Measurements from ENCODE around the gene GKN2. TPM values are rescaled to one million over a fixed set of nuclear protein-coding genes. Genes with fewer than 3 reads are reported as not detected.

The GKN2 gene
- total and polyA plus RNA-seq, 3 experiments from 2014 or later = not detected

DNA sequence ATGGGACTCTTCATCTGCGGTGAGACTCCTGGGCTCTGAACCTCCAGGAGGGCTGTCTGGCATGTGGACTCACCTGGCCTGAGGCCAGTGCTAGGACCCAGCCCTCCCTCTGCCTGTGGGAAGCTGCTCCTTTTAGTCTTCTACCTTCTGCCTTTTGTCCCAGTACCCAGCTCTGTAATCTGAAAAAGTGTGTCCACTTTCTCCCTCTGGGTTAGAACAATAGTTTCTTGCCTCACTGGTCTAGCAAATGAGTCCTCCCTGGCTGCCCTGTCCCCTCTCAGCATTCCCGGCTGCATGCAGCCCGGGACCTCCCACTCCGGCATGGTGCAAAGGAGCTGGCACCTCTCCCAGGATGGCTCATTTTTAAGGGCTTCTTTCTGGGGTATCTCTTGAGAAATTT, 25.9 kb downstream of the GKN2 start:
- H3K4me3 ChIP-seq (ENCODE audit: low read length) = no peak overlapping the region
- H3K4me1 ChIP-seq (ENCODE audit: insufficient read depth, low read length) = no peaks in the 10 kb centered on the region
- ChIA-PET CTCF (interaction anchor here (0.7 to 5.3 kb wide), 13 partner anchors 14 to 463 kb away, joined by 3 to 63 read pairs (median 8); no protein-coding TSS in a partner anchor), POLR2A (no interaction called here)
- H3K9me3 ChIP-seq (ENCODE audit: low read length) = no peaks in the 10 kb centered on the region
- no peaks in the 10 kb centered on the region for H3K27me3 ChIP-seq (ENCODE audit: insufficient read depth, low read length, poor library complexity, severe bottlenecking)
- Mint-ChIP-seq H3K27ac (no peak overlapping the region), H3K4me3 (no peak overlapping the region), H3K27me3 (peaks cover 12 to 21% of the 10 kb centered on the region in 2 donors), H3K36me3 (no peaks in the 10 kb centered on the region), H3K4me1 (peaks cover 3 to 7% (median 6%) of the 10 kb centered on the region in 3 donors), H3K9me3 (no peaks in the 10 kb centered on the region)
- DNase-seq = no peak
- H3K36me3 ChIP-seq (ENCODE audit: insufficient read depth, low read length) = no peaks in the 10 kb centered on the region
- no peak overlapping the region for H3K27ac ChIP-seq (ENCODE audit: low read depth, low read length)

DNA sequence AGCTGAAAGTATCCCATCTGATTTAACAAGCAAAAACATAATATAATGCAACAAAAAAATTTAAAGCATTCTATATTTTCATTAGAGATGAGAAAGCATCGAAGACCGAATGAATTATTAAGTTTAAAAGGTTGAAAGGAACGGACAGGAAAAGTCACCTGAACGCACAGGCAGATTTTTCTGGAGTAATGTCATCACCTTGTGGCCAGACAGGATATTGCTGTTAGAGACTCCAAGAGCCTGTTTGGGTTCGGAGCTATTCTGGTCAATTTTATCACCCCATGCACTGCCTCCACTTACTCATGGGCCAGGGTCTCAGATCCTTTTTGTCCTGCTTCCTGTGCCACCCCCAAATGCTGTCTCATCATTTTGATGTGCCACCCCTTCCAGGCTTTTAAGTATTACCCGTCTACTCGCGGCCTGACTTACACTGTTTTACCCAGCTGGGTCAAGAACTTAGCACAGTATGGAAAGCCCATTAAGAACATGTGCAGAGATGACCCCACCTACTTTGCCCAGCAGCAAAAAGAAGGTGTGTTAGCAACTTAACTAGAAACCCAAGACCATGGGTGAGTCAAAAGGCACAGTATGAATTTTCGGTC, 27.3 kb downstream of the GKN2 start:
- ChIA-PET CTCF (interaction anchor here (0.7 to 5.3 kb wide), 45 partner anchors 9 to 472 kb away, joined by 3 to 63 read pairs (median 5); partner anchors contain the start of genes APLF, ARHGAP25 and FBXO48), POLR2A (interaction anchor here (1.1 kb wide), 1 partner anchor 17 kb away, joined by 3 read pairs; no protein-coding TSS in a partner anchor)
- H3K27ac ChIP-seq (ENCODE audit: low read depth, low read length) = no peak overlapping the region
- H3K4me3 ChIP-seq (ENCODE audit: low read length) = no peak overlapping the region
- Mint-ChIP-seq H3K27me3 (peaks cover 9 to 19% of the 10 kb centered on the region in 2 donors), H3K4me1 (peaks cover 3 to 7% (median 6%) of the 10 kb centered on the region in 3 donors), H3K9me3 (no peaks in the 10 kb centered on the region), H3K27ac (no peak overlapping the region), H3K36me3 (no peaks in the 10 kb centered on the region), H3K4me3 (no peak overlapping the region)
- DNase-seq = peak; percentile 24 to 62 (median 52)
- H3K9me3 ChIP-seq (ENCODE audit: low read length) = no peaks in the 10 kb centered on the region
- H3K36me3 ChIP-seq (ENCODE audit: insufficient read depth, low read length) = no peaks in the 10 kb centered on the region
- no peaks in the 10 kb centered on the region for H3K27me3 ChIP-seq (ENCODE audit: insufficient read depth, low read length, poor library complexity, severe bottlenecking)
- no peaks in the 10 kb centered on the region for H3K4me1 ChIP-seq (ENCODE audit: insufficient read depth, low read length)

DNA sequence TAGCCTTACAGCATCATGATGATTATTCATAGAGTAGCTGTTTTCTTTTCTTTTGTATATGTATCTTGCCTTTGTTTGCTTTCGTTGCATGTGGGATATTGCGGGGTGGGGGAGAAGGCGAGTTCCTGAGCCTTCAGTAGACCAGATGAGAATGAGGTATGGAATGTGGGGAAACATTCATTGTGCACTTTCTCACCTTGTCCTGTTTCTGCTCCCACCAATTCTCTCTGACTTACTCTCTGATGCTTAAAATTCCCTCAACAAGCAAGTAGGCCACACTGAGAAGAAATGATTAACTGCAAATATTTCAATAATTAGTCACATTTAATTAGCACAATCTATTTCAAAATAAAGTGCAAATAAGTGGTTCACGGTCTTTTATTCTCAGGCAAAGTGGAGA, 31.0 kb downstream of the GKN2 start:
- Histone ChIP-seq H3K36me3 (ENCODE audit: insufficient read depth, low read length) (no peaks in the 10 kb centered on the region), H3K4me3 (ENCODE audit: low read length) (no peak overlapping the region), H3K27me3 (ENCODE audit: insufficient read depth, low read length, poor library complexity, severe bottlenecking) (no peaks in the 10 kb centered on the region), H3K4me1 (ENCODE audit: insufficient read depth, low read length) (no peaks in the 10 kb centered on the region), H3K9me3 (ENCODE audit: low read length) (no peaks in the 10 kb centered on the region), H3K27ac (ENCODE audit: low read depth, low read length) (no peak overlapping the region)
- CTCF ChIA-PET = interaction anchor here (1.3 to 1.4 kb wide), 2 partner anchors 91 to 170 kb away, joined by 3 to 5 read pairs; no protein-coding TSS in a partner anchor
- Mint-ChIP-seq H3K36me3 (no peaks in the 10 kb centered on the region), H3K4me3 (no peak overlapping the region), H3K27me3 (peaks cover 0 to 6% of the 10 kb centered on the region in 2 donors), H3K27ac (peak overlapping the region in 2 of 8 donors; percentile 9 to 10), H3K4me1 (peaks cover 3 to 7% (median 6%) of the 10 kb centered on the region in 3 donors), H3K9me3 (no peaks in the 10 kb centered on the region)
- no peak for DNase-seq
- POLR2A ChIA-PET = interaction anchor here (1.0 kb wide), 1 partner anchor 156 kb away, joined by 3 read pairs; no protein-coding TSS in a partner anchor

DNA sequence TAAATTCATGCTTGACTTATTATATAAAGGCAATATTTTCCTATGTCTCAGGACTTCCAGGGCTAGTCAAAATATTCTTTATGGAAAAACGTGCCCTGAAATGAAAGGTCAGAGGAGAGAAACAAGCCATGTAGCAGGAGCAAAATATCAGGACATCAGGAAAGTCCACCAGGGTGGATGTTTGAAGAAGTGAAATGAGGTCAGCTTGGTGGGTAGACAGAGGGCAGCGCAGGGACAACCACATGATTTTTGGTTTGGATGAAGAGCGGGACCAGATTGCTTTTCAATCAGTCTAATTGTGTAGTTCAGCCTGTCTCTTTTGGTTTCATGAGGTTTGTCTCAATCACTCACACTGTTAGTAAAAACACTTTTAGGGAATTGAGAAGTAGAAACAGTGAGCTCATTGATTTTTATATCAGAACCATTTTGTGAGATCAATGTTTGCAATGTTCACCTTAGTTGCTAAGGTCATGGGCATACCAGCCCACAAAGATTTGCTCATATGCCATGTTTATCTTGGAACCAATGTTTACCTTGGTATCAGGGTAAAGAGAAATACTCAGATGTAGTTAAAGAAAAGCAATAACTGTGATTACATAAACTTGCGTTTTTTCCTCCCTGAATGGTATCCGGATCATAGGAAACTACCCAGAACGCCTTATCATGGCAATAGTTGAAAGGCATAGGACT, 32.1 kb downstream of the GKN2 start:
- DNase-seq = no peak

DNA sequence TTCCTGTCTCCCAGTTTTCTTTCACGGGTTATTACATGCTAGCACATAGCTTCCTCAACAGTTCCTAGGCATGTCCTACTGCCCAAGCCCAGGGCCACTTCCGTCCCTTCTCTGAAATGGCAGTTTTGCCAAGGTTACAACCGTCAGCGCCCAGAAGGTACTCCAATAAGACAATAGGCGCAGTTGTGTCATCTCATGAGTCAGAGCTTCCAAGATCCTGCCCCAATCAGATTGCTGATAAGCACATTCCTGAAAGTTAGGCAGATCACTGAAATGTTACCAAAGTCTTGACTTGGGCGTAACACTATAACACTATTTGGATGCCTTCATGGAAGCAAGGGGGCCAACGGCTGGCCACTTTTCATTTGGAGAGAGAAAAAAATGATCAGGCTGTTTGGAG, 34.2 kb downstream of the GKN2 start:
- H3K36me3 ChIP-seq (ENCODE audit: insufficient read depth, low read length) = no peaks in the 10 kb centered on the region
- no peak overlapping the region for H3K27ac ChIP-seq (ENCODE audit: low read depth, low read length)
- H3K4me3 Mint-ChIP-seq = no peak overlapping the region
- H3K4me1 ChIP-seq (ENCODE audit: insufficient read depth, low read length) = peaks cover 4% of the 10 kb centered on the region
- H3K9me3 Mint-ChIP-seq = no peaks in the 10 kb centered on the region
- no peak overlapping the region for H3K4me3 ChIP-seq (ENCODE audit: low read length)
- peaks cover 0 to 10% (median 5%) of the 10 kb centered on the region in 3 donors for H3K4me1 Mint-ChIP-seq
- no peak for DNase-seq
- POLR2A ChIA-PET = no interaction called here
- no peaks in the 10 kb centered on the region for H3K9me3 ChIP-seq (ENCODE audit: low read length)
- no peak overlapping the region for H3K27ac Mint-ChIP-seq
- no peaks in the 10 kb centered on the region for H3K36me3 Mint-ChIP-seq
- CTCF ChIA-PET = interaction anchor here (0.8 to 2.7 kb wide), 2 partner anchors 10 to 209 kb away, joined by 3 to 8 read pairs; no protein-coding TSS in a partner anchor
- H3K27me3 ChIP-seq (ENCODE audit: insufficient read depth, low read length, poor library complexity, severe bottlenecking) = no peaks in the 10 kb centered on the region
- H3K27me3 Mint-ChIP-seq = no peaks in the 10 kb centered on the region

More for the DNA sequence above, 32.1 kb downstream of the GKN2 start:
- no peak overlapping the region for H3K4me3 ChIP-seq (ENCODE audit: low read length)
- no peak overlapping the region for H3K27ac ChIP-seq (ENCODE audit: low read depth, low read length)
- H3K27me3 ChIP-seq (ENCODE audit: insufficient read depth, low read length, poor library complexity, severe bottlenecking) = no peaks in the 10 kb centered on the region
- no peaks in the 10 kb centered on the region for H3K9me3 ChIP-seq (ENCODE audit: low read length)
- H3K27me3 Mint-ChIP-seq = peaks cover 0 to 6% of the 10 kb centered on the region in 2 donors
- no peaks in the 10 kb centered on the region for H3K4me1 ChIP-seq (ENCODE audit: insufficient read depth, low read length)
- CTCF ChIA-PET = interaction anchor here (1.0 to 1.4 kb wide), 3 partner anchors 90 to 457 kb away, joined by 3 to 4 read pairs (median 3); no protein-coding TSS in a partner anchor
- peaks cover 3 to 9% (median 8%) of the 10 kb centered on the region in 3 donors for H3K4me1 Mint-ChIP-seq
- no peaks in the 10 kb centered on the region for H3K9me3 Mint-ChIP-seq
- H3K27ac Mint-ChIP-seq = no peak overlapping the region
- no peak overlapping the region for H3K4me3 Mint-ChIP-seq
- no peaks in the 10 kb centered on the region for H3K36me3 Mint-ChIP-seq
- H3K36me3 ChIP-seq (ENCODE audit: insufficient read depth, low read length) = no peaks in the 10 kb centered on the region
- POLR2A ChIA-PET = no interaction called here

DNA sequence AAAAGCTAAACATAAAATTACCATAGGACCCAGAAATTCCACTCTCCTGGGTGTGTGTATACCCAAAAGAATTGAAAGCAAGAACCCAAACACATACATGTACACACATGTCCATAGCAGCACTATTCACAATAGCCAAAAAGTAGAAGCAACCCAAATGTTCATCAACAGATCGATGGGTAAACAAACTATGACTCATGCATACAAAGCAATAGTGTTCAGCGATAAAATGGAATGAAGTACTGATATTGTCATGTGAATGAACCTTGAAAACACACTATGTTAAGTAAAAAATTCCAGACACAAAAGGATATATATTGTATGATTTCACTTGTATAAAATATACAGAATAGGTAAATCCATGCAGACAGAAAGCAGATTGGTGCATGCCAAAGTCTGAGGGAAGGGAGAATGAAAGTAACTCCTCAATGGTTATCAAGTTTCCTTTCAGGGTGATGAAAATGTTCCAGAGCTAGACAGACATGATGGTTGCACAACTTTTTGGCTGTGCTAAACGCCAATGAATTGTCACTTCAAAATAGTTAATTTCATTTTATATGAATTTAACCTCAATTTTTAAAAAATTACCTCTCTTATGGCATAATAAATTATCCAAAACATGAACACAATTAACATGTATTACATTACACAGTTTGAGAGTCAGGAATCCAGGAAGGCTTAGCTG, 35.5 kb downstream of the GKN2 start:
- H3K27ac Mint-ChIP-seq = no peak overlapping the region
- H3K27me3 Mint-ChIP-seq = no peaks in the 10 kb centered on the region
- DNase-seq = no peak
- no peak overlapping the region for H3K4me3 Mint-ChIP-seq
- H3K36me3 Mint-ChIP-seq = no peaks in the 10 kb centered on the region
- ChIA-PET POLR2A (no interaction called here), CTCF (interaction anchor here (2.7 kb wide), 1 partner anchor 208 kb away, joined by 8 read pairs; no protein-coding TSS in a partner anchor)
- H3K9me3 Mint-ChIP-seq = no peaks in the 10 kb centered on the region
- peaks cover 18% of the 10 kb centered on the region for H3K4me1 ChIP-seq (ENCODE audit: insufficient read depth, low read length)
- no peak overlapping the region for H3K27ac ChIP-seq (ENCODE audit: low read depth, low read length)
- H3K4me1 Mint-ChIP-seq = peaks cover 0 to 10% (median 5%) of the 10 kb centered on the region in 3 donors
- H3K27me3 ChIP-seq (ENCODE audit: insufficient read depth, low read length, poor library complexity, severe bottlenecking) = no peaks in the 10 kb centered on the region
- H3K4me3 ChIP-seq (ENCODE audit: low read length) = no peak overlapping the region
- no peaks in the 10 kb centered on the region for H3K36me3 ChIP-seq (ENCODE audit: insufficient read depth, low read length)
- no peaks in the 10 kb centered on the region for H3K9me3 ChIP-seq (ENCODE audit: low read length)

DNA sequence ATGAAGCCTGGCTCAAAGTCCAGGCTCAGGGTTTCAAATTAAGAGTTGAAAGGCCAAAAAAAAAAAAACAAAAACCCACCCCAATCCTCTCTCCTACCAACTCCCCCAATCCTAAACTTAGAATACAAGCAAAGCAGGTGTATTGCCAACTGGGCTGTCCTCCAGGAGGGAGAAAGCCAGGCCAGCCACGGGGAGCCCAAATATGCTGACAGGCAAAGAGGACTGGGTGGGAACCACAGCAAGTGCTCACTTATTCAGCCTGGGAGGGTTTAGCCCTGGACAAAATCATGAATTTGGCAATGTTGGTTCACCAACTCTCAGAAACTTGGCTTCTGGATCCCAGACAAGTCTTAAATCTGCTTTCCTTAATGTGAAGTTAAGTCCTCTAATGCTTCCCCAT, 36.5 kb downstream of the GKN2 start:
- Histone ChIP-seq H3K27ac (ENCODE audit: low read depth, low read length) (no peak overlapping the region), H3K27me3 (ENCODE audit: insufficient read depth, low read length, poor library complexity, severe bottlenecking) (no peaks in the 10 kb centered on the region), H3K36me3 (ENCODE audit: insufficient read depth, low read length) (no peaks in the 10 kb centered on the region), H3K4me3 (ENCODE audit: low read length) (no peak overlapping the region), H3K4me1 (ENCODE audit: insufficient read depth, low read length) (peaks cover 27% of the 10 kb centered on the region), H3K9me3 (ENCODE audit: low read length) (no peaks in the 10 kb centered on the region)
- ChIA-PET CTCF (no interaction called here), POLR2A (no interaction called here)
- Mint-ChIP-seq H3K9me3 (no peaks in the 10 kb centered on the region), H3K4me1 (peaks cover 0 to 10% (median 5%) of the 10 kb centered on the region in 3 donors), H3K27ac (no peak overlapping the region), H3K36me3 (no peaks in the 10 kb centered on the region), H3K27me3 (no peaks in the 10 kb centered on the region), H3K4me3 (no peak overlapping the region)
- no peak for DNase-seq

Measured in CD8-positive, alpha-beta memory T cell (primary cell).